SK-N-SH (cell line): ENCODE data around the gene ZXDC.

Source experiments
- CHD2 ChIP-seq: fragments of 150-350 bp; IDR thresholded peaks from 2 replicates; pipeline ENCODE4 v1.6.1; 2018; ENCODE audit warnings: low read length; ENCODE audit not compliant: partially characterized antibody
- CTCF ChIP-seq: fragments of 200-600 bp; sonication (generic); IDR thresholded peaks from 2 replicates; pipeline ENCODE4 v1.6.1; 2017; ENCODE audit warnings: antibody characterized with exemption, mild to moderate bottlenecking, moderate library complexity
- EP300 ChIP-seq, 2 experiments: IDR thresholded peaks; 2 replicates each; pipeline versions ENCODE4 v1.4.0 to v1.6.1; 2012; ENCODE audit warnings: borderline replicate concordance in 1 of 2, low read depth in 1 of 2, low read length in 1 of 2
- FOSL2 ChIP-seq: IDR thresholded peaks from 2 replicates; pipeline ENCODE4 v1.4.0; 2012; ENCODE audit warnings: low read depth, mild to moderate bottlenecking, moderate library complexity, borderline replicate concordance
- FOXM1 ChIP-seq: IDR thresholded peaks from 2 replicates; pipeline ENCODE4 v1.4.0; 2012; ENCODE audit warnings: low read depth, mild to moderate bottlenecking
- MAX ChIP-seq: IDR thresholded peaks from 2 replicates; pipeline ENCODE4 v1.4.0; 2012; ENCODE audit warnings: low read depth

- no peak for TF ChIP-seq CTCF
- no peak for TF ChIP-seq FOSL2
- TF ChIP-seq EP300 (IDR thresholded peaks at IDR 0.05; ENCODE audit: borderline replicate concordance in 1 of 2, low read depth in 1 of 2, low read length in 1 of 2), result no peak
- no peak for TF ChIP-seq FOXM1
- no peak for TF ChIP-seq CHD2
- TF ChIP-seq MAX, result no peak
These were observed 55.6 kb downstream of the ZXDC start for GRCh38 chr3:126419886-126420786.
